NCI-H510A (cell line): ENCODE data around the gene ZNF808.
"Not testable (repeated sequence)": the region's sequence is repeated elsewhere in the genome, so short reads cannot be mapped to it uniquely, and the experiment has no call there.

Source experiments
- DNase-seq: peaks from one replicate; lab custom pipeline; 2025; lab: John Stamatoyannopoulos, UW

ZNF808 gene

GRCh38 chr19:52593441-52593840 is 66.0 kb downstream of the ZNF808 start:
- DNase-seq, result not testable (repeated sequence)

- no peak for DNase-seq
Measured at GRCh38 chr19:52599241-52599640, 71.8 kb downstream of the ZNF808 start.

GRCh38 chr19:52600639-52601024 is 73.2 kb downstream of the ZNF808 start:
- no peak for DNase-seq

GRCh38 chr19:52601025-52601973 is 73.8 kb downstream of the ZNF808 start:
- peak; percentile 45 for DNase-seq

GRCh38 chr19:52601974-52602366 is 74.5 kb downstream of the ZNF808 start:
- not testable (repeated sequence) for DNase-seq

GRCh38 chr19:52602941-52603340 is 75.5 kb downstream of the ZNF808 start:
- no peak for DNase-seq

- DNase-seq, result no peak
Measured at GRCh38 chr19:52603558-52604207, 76.2 kb downstream of the ZNF808 start.
